Left ventricle myocardium inferior (tissue), 1 donor: ENCODE measurements around the gene DHRSX. TPM values are rescaled to one million over a fixed set of nuclear protein-coding genes. Genes with fewer than 3 reads are reported as not detected.

Source experiments
- DNase-seq: peaks from one replicate; pipeline ENCODE4 v3.0.0-alpha.2; 2020
- H3K27ac ChIP-seq: fragments of 200-600 bp; replicated peaks from 2 replicates; pipeline ENCODE4 v1.8.0; 2021
- H3K27me3 ChIP-seq: fragments of 200-600 bp; 2 replicates; pipeline ENCODE4 v1.8.0; 2021; ENCODE audit warnings: low read depth
- H3K36me3 ChIP-seq: fragments of 200-600 bp; 2 replicates; pipeline ENCODE4 v1.8.0; 2021
- H3K4me1 ChIP-seq: fragments of 200-600 bp; 2 replicates; pipeline ENCODE4 v1.8.0; 2021
- H3K4me3 ChIP-seq: fragments of 200-600 bp; 2 replicates; pipeline ENCODE4 v1.8.0; 2021; ENCODE audit warnings: mild to moderate bottlenecking, moderate library complexity
- H3K9me3 ChIP-seq: fragments of 200-600 bp; replicated peaks from 2 replicates; pipeline ENCODE4 v1.8.0; 2021
- intact Hi-C: fragments of 100-400 bp; cut with micrococcal nuclease; formaldehyde crosslinking; loops from one replicate; pipeline ENCODE4 v1.11.0; 2022
- total RNA-seq: library from RNA; stranded (reverse); fragmentation: NEBNext Ultra II Directional; extraction: Animal tissue kit (Norgen Biotek cat#: 25700); gene quantifications from one replicate; pipeline ENCODE4 v1.2.1, GENCODE V29; 2021
- TF ChIP-seq, protein P1 (sequence below): fragments of 200-600 bp; IDR thresholded peaks from 2 replicates; pipeline ENCODE4 v1.8.0; 2021; ENCODE audit warnings: antibody characterized with exemption, mild to moderate bottlenecking, borderline replicate concordance
- donor health status: DM: no; HTN: yes; CAD: no; lungs with severe emphysema.

DHRSX gene
- total RNA-seq, 1 donor from 2014 or later, result 35.3 TPM

DNA sequence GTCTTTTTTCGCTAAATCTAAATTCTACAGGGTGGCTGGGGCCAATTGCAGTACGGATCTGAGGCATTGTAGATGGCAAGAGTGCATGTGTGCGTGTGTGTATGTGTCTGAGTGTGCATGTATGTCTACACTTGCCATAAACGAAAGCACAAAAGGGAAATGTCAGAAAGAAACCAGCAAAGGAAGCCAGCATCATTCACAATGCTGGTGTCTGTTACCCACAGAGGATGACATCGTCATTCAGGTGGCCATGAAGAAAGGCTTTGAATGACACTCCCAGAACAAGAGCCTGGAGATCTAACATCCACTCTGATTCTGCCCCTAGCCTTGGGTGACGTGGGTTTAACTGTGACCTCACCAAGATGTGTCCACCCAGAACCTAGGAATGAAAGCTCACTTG, 124.6 kb downstream of the DHRSX start:
- DNase-seq, result no peak
- H3K27ac ChIP-seq, result no peak overlapping the region
- peaks cover 20% of the 10 kb centered on the region for H3K4me1 ChIP-seq
- H3K27me3 ChIP-seq, result no peaks in the 10 kb centered on the region
- peaks cover 7% of the 10 kb centered on the region for H3K36me3 ChIP-seq
- TF ChIP-seq, protein P1, sequence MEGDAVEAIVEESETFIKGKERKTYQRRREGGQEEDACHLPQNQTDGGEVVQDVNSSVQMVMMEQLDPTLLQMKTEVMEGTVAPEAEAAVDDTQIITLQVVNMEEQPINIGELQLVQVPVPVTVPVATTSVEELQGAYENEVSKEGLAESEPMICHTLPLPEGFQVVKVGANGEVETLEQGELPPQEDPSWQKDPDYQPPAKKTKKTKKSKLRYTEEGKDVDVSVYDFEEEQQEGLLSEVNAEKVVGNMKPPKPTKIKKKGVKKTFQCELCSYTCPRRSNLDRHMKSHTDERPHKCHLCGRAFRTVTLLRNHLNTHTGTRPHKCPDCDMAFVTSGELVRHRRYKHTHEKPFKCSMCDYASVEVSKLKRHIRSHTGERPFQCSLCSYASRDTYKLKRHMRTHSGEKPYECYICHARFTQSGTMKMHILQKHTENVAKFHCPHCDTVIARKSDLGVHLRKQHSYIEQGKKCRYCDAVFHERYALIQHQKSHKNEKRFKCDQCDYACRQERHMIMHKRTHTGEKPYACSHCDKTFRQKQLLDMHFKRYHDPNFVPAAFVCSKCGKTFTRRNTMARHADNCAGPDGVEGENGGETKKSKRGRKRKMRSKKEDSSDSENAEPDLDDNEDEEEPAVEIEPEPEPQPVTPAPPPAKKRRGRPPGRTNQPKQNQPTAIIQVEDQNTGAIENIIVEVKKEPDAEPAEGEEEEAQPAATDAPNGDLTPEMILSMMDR, result no peak
- H3K9me3 ChIP-seq, result no peaks in the 10 kb centered on the region
- intact Hi-C loops, result no loop called here
- no peak overlapping the region for H3K4me3 ChIP-seq

DNA sequence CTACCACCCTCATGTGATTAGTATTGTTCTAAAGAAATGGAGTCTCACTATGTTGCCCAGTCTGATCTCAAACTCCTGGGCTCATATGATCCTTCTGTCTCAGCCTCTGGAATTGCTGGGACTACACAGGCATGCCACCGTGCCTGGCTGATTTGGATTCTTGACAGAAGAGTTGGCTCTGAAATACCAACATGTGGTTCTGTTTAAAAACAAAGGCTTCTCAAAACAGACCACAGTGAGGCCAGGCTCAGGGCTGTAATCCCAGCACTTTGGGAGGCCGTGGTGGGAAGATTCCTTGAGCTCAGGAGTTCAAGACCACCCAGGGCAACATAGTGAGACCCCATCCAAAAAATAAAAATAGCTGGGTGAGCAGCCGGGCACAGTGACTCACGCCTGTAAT, 126.7 kb downstream of the DHRSX start:
- no peak overlapping the region for H3K4me3 ChIP-seq
- peaks cover 14% of the 10 kb centered on the region for H3K36me3 ChIP-seq

DNA sequence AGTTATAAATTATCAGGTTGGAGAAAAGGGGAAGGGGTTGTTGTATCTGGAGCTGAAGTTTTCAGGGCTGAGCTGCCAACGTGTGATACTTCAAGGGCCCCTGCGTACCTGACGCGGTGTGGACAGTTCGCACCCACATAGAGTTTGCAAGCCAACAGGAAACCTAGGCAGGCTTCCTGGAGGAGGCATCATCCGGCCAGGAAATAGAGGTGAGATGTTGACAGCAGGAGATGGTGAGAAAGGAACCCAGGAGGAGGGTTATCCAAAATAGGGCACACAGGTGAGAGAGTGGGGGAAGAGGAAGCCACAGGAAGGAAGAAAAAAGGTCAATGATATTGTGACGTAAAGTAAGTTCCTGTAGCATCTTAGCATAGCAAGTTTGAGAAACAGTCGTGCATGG, 127.2 kb downstream of the DHRSX start:
- H3K27ac ChIP-seq, result no peak overlapping the region
- no peak for DNase-seq
- peaks cover 14% of the 10 kb centered on the region for H3K36me3 ChIP-seq
- no peaks in the 10 kb centered on the region for H3K27me3 ChIP-seq
- intact Hi-C loops, result no loop called here
- H3K9me3 ChIP-seq, result no peaks in the 10 kb centered on the region
- TF ChIP-seq, protein P1, result no peak
- peaks cover 20% of the 10 kb centered on the region for H3K4me1 ChIP-seq
- no peak overlapping the region for H3K4me3 ChIP-seq

More for the DNA sequence above, 126.7 kb downstream of the DHRSX start:
- Histone ChIP-seq H3K9me3 (no peaks in the 10 kb centered on the region), H3K4me1 (peaks cover 20% of the 10 kb centered on the region), H3K27ac (no peak overlapping the region), H3K27me3 (no peaks in the 10 kb centered on the region)
- intact Hi-C loops, result no loop called here
- TF ChIP-seq, protein P1, result no peak
- no peak for DNase-seq

DNA sequence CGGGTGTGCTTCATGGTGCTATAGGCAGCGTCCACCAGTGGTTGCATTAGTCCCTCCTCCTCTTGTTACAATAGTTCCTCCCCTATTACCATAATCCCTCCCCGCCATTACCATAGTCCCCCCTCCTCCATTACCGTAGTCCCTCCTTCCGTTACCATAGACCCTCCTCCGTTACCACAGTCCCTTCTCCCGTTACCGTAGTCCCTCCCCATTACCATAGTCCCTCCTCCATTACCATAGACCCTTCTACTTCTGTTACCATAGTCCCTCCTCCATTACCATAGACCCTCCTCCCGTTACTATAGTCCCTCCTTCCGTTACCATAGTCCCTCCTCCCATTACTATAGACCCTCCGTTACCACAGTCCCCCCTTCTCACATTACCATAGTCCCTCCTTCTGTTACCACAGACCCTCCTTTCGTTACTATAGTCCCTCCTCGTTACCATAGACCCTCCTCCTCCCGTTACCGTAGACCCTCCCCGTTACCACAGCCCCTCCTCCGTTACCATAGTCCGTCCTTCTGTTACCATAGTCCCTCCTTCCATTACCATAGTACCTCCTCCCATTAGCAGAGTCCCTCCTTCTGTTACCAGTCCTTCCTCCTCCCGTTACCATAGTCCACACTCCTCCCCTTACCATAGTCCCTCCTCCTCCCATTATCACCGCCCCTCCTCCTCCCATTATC, 129.6 kb downstream of the DHRSX start:
- TF ChIP-seq, protein P1, result no peak
- Histone ChIP-seq H3K4me1 (peaks cover 8% of the 10 kb centered on the region), H3K4me3 (no peak overlapping the region), H3K27ac (no peak overlapping the region), H3K36me3 (peaks cover 14% of the 10 kb centered on the region), H3K27me3 (no peaks in the 10 kb centered on the region), H3K9me3 (no peaks in the 10 kb centered on the region)
- intact Hi-C loops, result no loop called here
- no peak for DNase-seq

DNA sequence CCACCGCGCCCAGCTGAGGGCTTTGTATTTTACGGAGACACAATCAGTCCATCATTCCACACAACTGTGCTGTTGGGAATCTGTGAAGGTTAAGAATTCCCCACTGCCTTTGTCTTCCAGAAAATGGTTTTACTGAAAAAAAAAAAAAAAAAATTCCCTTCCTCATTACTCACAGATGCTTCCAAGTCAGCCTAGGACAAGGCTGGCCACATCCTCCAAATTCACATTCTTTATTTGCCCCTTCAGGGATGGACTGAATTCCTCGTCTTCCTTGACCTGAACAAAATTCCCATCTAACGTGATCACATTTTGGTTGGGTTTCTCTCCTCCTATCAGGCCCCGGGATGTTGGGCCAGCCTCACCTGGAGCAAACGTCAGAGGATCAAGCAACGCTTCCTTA, 130.3 kb downstream of the DHRSX start:
- TF ChIP-seq, protein P1, result no peak
- no peak for DNase-seq
- H3K27ac ChIP-seq, result no peak overlapping the region
- intact Hi-C loops, result no loop called here
- no peaks in the 10 kb centered on the region for H3K27me3 ChIP-seq
- H3K36me3 ChIP-seq, result peaks cover 14% of the 10 kb centered on the region
- H3K4me1 ChIP-seq, result peaks cover 8% of the 10 kb centered on the region
- H3K9me3 ChIP-seq, result no peaks in the 10 kb centered on the region
- no peak overlapping the region for H3K4me3 ChIP-seq
